Testis (tissue), 2 donors: ENCODE measurements around the gene SNRPB2.

Source experiments
- CTCF ChIP-seq, 3 experiments: fragments of 450-650 bp in 2 of 3; fragments of 200-600 bp in 1 of 3; sonication (generic) in 1 of 3; IDR thresholded peaks; one replicate each; pipeline ENCODE4 v1.5.1; 2016 to 2019; ENCODE audit warnings: antibody characterized with exemption in 3 of 3, mild to moderate bottlenecking in 2 of 3, moderate library complexity in 1 of 3
- POLR2A ChIP-seq: fragments of 450-650 bp; IDR thresholded peaks from one replicate; pipeline ENCODE4 v1.6.1; 2017; ENCODE audit warnings: antibody characterized with exemption, mild to moderate bottlenecking, moderate library complexity

DNA sequence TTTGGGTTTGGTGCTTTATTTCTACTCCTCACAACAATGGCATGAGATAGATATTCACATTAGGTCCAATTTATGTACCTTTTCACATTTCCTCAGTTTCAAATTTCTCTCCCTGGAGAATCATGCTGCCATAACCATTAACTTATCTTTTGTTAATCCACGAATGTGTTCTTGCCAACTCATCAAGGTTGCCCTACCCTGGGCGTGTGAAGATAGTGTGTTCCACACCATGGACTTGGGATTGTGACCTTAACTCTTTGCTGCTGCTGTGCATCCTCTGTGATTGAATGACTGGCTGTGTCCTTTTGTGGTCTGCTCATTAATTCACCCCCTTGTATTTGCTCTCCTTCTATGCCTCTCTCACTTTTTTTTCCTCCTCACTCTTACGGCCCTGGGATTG is 34.2 kb upstream of the SNRPB2 start:
- TF ChIP-seq CTCF (IDR thresholded peaks at IDR 0.05) (no peak), POLR2A (no peak)
